ENCODE results near the gene CCDC146.

CCDC146 gene

DNA sequence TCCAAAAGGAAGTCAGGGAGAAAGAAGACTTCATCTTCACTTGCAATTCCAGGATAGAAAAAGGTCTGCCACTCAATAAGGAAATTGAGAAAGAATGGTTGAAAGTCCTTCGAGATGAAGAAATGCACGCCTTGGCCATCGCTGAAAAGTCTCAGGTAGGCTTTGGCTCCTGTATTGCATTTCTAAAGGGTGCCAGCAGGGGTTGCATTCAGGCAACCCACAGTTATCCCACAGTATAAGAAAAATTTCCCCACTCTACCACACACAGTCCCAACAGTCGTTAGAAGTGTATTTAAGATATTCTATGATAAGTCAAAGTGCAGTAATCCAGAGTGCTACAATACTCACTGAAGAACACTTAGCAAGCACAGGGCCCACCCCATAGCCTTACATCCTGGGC, 170.6 kb downstream of the CCDC146 start:
- no peak for DNase-seq (ENCODE audit: low read depth)

DNA sequence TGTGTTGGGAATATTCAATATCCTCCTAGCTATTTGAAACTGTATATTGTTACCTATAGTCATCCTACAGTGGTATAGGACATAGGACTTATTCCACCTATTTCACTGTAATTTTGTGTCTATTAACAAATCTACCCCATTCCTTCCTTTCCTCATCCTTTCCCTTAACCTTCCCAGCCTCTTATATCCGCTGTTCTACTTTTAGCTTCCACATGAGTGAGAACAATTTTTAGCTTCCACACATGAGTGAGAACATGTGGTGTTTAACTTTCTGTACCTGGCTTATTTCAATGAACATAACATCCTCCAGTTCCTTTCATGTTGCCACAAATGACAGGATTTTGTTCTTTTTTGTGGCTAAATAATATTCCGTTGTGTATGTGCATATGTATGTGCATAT, 173.1 kb downstream of the CCDC146 start:
- DNase-seq (ENCODE audit: low read depth) = no peak

DNA sequence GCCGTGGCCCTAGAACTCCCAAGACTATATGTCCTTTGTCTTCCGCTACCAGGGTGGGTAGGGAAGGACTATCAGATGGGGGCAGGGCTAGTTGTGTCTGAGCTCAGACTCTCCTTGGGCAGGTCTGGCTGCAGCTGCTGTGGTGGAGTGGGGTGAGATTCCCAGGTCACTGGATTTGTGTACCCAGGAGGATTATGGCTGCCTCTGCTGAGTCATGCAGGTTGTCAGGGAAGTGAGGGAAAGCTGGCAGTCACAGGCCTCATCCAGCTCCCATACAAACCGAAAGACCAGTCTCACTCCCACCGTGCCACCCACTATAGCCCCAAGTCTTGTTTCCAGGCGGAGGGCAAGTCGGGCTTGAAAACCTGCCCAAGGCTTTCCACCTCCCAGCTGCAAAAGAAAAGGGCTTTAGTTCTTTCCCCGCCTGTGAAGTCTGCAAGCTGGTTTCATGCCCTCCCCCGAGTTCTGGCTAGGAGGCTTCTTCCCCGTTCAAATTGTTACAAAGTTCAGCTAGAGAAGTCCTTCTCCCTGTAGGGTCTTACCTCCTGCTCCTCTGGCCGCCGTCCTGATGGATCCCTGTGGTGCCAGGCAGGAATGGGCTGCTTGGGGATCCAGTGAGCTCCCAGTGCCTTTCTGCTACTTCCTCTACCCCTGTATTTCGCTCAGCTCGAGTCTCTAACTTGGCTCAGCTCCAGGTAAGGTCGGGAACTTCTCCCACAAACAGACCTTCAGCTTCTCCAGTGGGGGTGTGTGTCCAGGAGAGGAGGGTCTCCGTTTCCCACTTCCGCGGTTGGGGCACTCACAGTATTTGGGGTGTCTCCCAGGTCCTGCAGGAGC, 184.0 kb downstream of the CCDC146 start:
- no peak for DNase-seq (ENCODE audit: low read depth)

DNA sequence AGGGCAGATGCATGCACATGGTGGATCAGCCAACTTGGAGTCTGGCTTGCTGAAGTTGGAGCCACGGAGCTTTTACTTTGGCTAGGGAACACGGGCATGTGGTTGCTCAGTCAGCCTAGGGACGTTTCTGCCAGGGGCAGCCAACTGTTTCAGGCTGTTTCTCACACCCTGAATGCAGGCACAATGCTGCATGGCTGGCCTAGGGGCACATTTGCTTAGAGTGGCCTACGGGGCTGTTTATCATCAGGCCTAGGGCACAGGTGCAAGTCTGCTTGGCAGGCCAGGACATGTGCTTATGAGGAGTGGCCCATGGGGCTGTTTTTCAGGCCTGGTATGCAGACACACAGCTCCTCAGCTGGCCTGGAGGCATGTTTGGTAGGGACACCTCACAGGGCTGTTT, 186.4 kb downstream of the CCDC146 start:
- DNase-seq (ENCODE audit: low read depth) = no peak

DNA sequence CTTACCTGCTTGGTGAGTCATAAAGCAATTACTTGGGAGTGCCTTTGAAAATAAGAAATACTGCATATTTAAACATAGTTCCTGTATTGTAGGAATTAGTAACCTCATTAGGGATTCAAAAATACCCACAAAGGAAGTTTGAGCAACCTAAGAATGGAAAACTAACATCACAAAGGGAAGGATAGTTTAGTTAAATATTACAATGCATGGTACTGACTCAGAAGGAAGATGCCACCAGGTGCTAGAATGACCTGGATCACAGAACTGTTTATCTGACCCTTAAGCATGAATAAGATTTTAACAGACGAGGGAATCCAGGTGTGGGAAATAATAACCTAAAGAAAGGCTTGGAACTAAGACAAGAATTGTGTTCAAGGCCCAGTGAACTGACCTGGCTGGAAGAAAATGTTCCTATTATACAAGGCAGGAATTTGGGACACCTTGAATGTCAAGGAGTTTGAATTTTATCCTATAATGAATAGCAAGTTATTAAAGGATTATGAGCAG, 187.4 kb downstream of the CCDC146 start:
- DNase-seq (ENCODE audit: low read depth) = no peak

DNA sequence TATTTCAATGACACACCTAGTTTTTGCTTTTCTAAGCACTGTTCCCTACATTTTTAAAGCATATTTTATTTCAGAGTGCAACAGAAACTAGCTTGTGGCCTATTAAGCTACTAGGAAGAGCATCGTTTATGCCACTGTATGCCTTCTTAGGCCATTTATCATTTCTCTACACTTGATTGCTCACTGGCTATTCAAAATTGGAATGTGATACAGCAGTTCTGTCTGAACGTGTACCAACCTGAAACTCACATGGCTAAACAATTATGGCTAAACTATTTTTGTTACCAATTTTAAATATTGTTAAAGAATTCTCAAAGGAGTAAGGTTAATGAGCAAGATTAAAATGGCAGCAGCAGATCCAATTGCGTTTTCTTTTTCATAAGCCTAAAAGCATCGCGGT, 188.6 kb downstream of the CCDC146 start:
- DNase-seq (ENCODE audit: low read depth) = no peak

DNA sequence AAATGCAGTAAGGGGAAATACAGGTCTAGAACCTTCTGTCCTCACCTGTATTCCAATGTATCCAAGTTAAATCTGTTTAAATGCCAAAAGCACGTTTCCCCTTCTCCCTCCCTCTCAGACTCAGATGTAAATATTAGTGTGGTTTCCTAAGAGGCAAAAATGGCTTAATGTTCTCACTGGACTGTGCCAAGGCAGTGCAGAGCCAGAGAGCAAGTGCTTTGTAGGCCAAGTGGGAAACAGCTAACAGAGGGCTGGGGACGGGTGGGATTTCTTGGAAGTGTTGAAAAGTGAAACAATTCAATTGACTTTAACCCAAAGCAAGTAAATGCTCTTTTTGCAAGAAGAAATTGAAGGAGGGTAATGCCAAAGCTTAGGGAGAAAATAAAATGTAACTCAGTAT, 190.7 kb downstream of the CCDC146 start:
- no peak for DNase-seq (ENCODE audit: low read depth)

DNA sequence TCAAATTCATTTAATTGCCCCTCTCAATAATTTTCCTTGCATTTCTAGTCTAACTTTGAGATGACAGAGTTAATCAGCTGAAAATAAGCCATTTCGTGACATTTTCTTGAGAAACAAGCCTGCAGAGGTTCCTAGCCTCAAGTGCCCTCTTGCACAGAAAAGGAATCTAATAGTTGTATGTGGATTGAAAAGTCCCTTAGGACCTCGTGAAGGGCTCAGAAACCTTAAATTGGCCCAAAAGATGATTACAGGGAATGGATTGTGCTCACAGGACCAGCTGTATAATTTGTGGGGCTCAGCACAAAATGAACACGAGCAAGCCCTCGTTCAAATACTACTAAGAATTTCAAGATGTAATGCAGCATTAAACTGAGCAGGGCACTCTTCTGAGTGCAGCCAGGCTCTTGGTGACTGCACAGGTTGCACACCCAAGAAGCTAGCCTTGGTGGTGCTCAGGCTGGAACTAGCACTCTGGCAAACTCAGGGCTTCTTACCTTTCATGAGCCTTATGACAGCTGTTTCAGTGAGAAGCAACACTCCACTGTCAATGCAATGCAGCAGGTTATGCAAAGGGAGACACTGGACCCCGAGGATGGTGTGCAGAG, 191.6 kb downstream of the CCDC146 start:
- DNase-seq (ENCODE audit: low read depth) = no peak

DNA sequence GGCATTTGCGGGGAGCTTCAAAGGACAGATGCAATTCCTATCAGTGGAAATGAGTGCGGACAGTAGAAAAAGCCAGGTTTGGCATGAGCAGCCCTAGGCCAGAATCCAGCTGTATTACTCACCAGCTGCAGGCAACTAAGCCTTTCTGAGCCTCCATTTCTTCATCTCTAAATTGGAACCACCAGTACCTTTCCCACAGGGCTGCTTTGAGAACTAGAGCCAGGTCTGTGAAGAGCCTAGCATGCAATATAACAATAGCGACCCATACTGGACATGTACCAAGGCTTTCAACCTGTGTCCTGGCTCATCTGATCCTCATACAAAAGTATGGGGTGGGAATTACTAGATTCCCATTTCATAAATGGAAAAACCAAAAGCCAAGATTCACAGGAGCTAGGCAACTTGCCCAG, 192.8 kb downstream of the CCDC146 start:
- DNase-seq (ENCODE audit: low read depth) = no peak

DNA sequence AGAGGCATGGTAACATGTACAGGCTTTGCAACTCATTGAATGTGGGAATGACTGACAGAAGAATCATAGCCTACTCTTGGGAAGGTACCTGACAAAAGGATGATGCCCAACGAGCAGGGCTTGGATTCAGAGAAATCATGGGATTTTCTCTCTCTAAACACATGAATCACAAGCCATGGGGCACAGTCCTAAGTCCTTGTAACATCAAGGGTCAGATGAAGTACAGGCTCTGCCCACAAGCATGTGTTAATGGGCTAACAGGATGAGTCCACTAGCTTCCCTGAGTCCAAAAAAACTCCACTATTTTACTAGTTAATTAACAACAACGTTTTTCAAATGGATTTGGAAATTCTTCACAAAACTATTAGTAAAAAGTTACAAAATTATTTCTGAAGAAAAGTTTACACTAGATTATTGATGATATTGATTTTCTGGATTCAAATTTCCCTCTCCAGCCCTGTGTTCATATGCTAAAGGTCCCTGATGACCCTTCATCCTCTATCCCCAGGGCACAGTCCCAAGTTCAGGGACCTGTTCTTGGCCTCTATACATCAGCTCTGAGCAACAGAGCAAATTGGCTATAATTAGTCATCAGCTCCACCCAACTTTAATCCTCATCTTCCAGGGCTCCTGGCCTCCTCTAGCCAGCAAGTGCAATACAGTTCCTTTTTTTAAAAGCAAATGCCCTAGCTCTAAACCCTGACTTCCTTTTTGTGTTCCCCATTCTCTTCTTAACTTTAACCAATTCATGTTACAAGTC, 194.0 kb downstream of the CCDC146 start:
- no peak for DNase-seq (ENCODE audit: low read depth)

DNA sequence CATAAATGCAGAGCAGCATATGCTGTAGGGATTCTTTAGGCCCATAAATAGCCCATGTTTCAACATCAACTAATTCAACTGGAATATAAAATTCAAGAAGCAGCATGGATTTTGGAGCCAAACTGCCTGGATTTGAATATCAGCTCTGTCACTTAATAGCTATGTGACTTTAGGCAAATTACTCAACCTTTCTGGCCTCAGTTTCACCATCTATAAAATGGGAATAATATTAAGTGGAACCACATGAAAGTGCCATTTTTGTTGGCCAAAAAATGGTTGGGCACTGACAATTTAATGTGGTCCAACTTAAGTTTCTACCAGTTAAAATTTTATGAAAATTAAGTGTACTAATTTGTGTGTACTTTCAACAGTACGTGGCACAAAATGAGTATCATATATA, 195.6 kb downstream of the CCDC146 start:
- DNase-seq (ENCODE audit: low read depth) = no peak

DNA sequence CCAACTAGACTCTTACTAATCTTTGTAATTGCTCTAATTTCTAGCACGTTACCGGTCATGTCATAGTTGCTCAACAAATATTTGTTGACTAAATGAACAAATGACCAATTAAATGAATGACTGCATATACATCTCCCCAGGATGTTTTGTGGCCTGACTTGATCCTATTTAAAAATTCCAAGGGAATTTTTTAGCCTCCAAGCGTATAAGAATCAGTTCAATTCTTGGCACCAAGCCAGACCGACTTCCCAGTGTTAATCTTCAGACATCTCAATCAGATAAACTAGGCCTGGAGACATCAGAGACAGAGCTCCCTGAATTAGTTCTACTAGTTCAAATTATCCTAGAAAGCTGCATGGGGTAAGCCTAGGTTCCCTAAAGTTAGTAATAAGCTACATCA, 197.7 kb downstream of the CCDC146 start:
- DNase-seq (ENCODE audit: low read depth) = no peak

DNA sequence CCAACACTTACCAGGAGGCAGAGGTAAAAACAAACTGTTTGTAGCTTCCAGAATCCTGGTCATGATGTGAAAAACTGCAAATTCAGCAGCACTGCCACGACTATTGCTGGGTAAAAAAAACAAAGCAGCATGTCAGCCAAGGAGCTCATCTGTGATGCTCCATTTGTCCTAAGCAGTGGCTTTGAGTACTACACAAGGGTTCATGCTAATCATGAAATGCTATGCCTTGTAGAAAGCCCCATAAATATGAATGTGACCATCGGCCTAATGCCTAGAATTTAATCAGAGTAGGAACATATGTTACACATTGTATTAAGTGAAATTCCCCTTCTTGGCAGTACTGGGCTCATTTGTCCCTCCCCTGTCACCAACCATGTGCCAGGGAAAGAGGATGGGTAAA, 198.3 kb downstream of the CCDC146 start:
- no peak for DNase-seq (ENCODE audit: low read depth)

DNA sequence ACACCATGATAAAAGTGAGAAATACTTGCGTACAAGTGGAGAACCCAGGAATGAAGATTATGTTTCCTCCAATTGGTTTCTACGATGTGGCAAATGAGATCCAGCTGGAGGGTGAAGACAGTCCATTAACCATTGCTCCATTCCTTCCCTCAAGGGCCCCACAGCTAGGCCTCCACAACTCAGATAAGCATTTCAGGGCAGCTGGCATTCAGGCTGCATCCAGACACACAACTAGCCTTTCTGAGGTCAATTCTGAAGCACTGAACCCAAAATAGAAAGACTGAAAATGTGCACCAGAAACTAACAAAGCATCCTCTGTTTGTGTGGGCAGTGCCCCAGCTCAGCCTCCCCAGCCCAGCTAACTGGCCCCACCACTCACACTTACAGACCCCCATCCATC, 198.9 kb downstream of the CCDC146 start:
- DNase-seq (ENCODE audit: low read depth) = no peak

DNA sequence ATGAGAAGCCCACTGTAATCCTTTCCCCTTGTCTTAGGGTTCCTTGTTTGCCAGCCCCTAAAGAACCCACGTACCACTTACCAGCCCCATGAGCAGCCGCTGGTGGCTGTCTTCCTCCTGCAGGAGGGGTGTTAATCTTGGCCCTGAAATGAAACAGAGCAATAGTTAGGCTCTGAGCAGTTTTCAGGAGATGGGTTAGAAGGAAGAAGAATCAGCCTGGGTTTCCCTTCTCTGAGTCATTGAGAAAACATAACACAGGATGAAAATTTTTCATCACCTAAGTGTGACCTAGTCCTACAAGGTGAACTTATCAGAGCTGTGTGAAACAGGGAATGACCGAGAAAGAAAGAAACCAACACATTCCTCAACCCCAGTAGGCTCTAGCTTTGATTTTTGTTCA, 203.7 kb downstream of the CCDC146 start:
- DNase-seq (ENCODE audit: low read depth) = no peak

DNA sequence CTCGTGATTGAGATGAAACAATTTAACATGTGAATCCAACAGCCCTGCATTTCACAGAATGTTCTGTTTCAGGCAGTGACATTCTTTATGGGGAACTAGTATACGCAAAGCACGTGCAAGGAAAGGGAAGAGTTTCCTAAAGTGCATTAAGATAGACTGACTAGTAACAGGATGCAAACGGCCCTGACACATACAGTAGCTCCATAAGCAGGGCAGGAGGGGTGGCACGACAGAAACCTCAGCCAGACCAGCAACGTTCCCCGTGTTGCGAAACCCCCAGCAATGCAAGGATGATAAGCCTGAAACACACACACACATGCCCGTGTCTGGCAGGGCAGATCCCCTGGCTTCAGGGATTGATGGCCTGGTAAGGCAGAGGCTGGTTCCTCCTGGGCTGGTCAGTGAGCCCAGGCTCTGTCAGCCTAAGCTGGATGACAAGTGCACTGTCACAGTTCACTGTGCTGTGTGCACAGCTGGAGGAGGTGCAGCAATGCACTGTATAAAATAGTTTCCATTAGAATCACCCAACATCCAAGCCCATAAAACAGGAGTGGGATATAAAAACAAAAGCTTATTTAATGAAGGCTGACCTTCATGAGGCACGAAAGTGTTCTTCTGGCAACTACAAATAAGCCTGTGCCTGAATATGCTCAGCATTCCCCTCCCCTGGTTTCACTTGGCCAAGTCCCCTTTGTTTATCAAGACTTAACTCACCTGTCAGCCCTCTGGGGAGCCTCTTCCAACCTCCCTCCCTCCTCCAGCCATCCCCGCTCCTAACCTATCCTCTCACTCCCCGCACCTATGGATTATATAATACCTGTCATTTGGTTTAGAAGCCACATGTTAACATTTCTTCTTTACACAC, 204.9 kb downstream of the CCDC146 start:
- DNase-seq (ENCODE audit: low read depth) = no peak

DNA sequence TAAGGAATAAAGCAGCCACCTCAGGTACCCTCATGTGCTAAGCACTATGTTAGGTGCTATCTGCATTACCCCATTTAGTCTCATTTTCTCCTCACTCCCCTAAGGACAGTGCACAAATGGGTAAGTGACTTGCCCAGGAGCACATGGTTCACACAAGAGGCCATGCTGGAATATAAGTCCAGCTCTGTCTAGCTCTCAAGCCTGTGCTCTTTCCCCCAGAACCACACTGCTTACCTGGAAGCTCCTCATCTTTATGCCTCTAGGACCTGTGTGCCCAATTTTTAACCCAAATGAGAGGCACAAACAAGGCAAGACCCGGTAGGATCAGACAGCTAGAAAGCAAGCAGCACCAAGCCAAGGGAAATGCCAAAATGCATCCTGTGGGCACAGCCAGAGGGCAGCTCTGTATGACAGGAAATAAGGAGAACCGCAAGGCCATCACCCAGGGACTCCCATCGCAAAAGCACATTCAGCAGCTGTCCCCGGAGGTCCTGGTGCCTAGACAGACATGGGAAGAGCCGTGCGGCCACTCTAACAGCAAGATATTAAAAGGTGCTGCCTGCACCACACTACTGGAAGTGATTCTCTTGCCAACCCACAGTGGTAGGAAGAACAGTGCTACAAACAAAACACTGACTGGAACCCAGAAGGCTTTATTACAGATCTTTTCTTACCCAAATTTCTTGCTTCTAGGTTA, 205.7 kb downstream of the CCDC146 start:
- no peak for DNase-seq (ENCODE audit: low read depth)

DNA sequence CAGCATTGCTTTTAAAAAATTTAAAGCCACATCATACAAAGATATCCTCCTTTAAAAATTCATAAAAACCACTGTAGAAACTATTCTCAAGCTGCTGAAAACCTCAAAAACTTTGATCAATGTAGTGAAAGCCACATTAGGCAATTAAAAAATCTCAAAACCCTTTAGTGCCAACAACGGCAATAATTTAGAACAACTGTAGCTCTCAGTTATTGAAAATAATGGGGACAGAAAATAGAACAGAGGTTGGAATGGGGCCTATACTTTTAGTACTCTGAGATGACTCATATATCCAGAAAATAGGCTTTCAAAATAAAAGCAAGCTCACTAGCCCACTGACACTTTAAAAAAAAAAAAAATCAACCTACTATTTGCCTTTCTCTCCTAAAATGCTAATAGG, 206.3 kb downstream of the CCDC146 start:
- no peak for DNase-seq (ENCODE audit: low read depth)

DNA sequence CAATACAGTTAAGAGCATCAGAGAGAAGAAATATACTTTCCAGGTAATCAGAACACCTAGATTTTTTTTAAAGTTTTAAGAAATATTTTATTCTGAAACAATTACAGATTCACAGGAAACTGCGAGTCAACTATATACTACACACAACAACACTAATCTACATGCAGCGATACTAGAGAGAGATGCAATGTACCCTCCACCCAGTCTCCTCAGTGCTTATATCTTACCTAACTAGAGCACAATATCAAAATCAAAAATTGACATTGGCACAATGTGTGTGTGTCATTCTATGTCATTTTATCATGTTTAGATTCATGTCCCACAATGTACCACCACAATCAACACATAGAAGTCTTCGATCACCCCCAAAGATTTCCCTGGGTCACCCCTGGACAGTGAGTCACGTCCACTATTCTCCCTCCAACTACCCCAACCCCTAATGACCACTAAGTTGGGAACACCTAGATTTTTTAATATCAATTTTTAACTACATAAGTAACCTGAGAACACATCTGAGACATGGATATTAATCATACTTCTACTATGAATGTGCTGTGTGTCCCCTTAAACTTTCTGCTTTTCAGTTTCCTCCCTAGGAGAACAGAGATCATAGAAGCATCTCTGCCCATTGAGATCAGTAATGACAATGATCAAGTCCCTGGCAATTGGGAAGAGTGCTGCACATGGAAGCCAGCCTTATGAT, 207.2 kb downstream of the CCDC146 start:
- DNase-seq (ENCODE audit: low read depth) = no peak

DNA sequence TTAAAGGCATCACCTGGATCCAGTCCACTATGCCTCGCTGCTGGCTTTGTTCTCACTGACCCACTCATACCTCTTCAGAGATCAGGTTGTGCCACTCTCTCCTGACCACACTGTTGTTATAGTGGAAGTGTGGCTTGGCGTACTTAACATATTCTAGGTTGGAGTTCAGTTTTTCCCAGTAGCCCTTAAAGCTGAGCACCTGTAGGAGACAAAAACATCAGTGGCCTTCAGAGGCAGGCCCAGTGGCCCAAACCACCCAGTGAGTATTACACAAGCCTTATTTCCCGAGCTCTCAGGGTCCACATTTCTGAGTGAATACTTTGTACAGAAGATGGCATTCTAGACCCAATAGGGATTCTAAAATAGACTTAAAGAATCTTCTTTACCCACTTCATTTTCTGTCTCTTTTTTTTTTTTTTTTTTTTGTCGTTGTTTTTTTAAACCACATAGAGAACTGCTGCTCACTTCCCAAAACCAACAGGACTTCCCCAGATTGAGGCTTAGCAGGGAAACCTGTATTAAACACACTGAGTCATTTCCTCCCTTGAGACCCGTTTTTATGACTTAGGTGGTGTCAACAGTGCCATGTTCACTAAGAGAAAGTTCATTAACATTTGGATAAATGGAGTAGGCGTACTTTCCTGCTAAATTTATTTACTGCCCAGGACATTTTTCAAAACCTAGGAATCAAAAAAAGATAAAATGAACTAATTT, 207.9 kb downstream of the CCDC146 start:
- DNase-seq (ENCODE audit: low read depth) = no peak

All from stimulated activated CD8-positive, alpha-beta memory T cell treated with anti-CD3 and anti-CD28 coated beads, Interleukin-12 subunit alpha, Interleukin-12 subunit beta, amount 100 ng/mL, for 4 hours (primary cell).